HCT116 (cell line): Measurements from ENCODE around the gene ANGEL1. TPM values are rescaled to one million over a fixed set of nuclear protein-coding genes. Genes with fewer than 3 reads are reported as not detected.

ENCODE experiments used
- ATAC-seq: fragments of 200-7000 bp; cut with Tn5 transposase; 2 replicates; pipeline ENCODE4 v1.9.1; 2020; ENCODE audit warnings: mild to moderate bottlenecking, moderate library complexity
- BruUV-seq: library from RNA; stranded (reverse); fragments of 400-500 nt; replicated peaks from 2 replicates; lab custom pipeline; 2021; lab: Mats Ljungman, UMichigan
- CTCF ChIA-PET: fragments of 300-600 bp; sonication (Branson Sonifier 250); formaldehyde crosslinking; loops from one replicate; lab custom pipeline; 2021; ENCODE audit warnings: antibody characterized with exemption; lab: Charles Lee
- POLR2A ChIA-PET: fragments of 300-600, 350-600 bp; sonication (Branson Sonifier 250); formaldehyde crosslinking; loops from one replicate; lab custom pipeline; 2021; ENCODE audit warnings: antibody characterized with exemption; lab: Charles Lee
- RAD21 ChIA-PET, 2 experiments: fragments of 300-600 bp; sonication (Branson Sonifier 250); formaldehyde crosslinking; loops; one replicate each; lab custom pipeline; 2023; ENCODE audit warnings: low total read pairs in 2 of 2; ENCODE audit not compliant: uncharacterized antibody in 2 of 2, unreplicated experiment in 2 of 2, low non-redundant PET in 1 of 2; lab: Charles Lee
- DNase-seq: peaks from one replicate; pipeline ENCODE4 v3.0.0-alpha.2; 2010; ENCODE audit warnings: low read depth, low spot score
- H2AFZ ChIP-seq: fragments of 200-600 bp; shearing (Covaris generic), sonication (generic); 2 replicates; pipeline ENCODE4 v1.6.1; 2017; ENCODE audit warnings: low read depth, mixed run types, mixed read lengths, antibody characterized with exemption, low read length; ENCODE audit not compliant: poor library complexity, severe bottlenecking
- H3K27ac ChIP-seq: 2 replicates; pipeline ENCODE4 v1.5.1; 2012; ENCODE audit warnings: low read depth, low read length
- H3K27me3 ChIP-seq: fragments of 200-600 bp; sonication (generic); 2 replicates; pipeline ENCODE4 v1.6.1; 2016; ENCODE audit warnings: mixed run types, low read length, mixed read lengths; ENCODE audit not compliant: insufficient read depth
- H3K36me3 ChIP-seq, 2 experiments: fragments of 200-500 bp in 1 of 2; fragments of 200-600 bp in 1 of 2; sonication (Bioruptor generic) in 1 of 2; sonication (generic) in 1 of 2; 2 replicates each; pipeline versions ENCODE4 v1.5.1 to v1.6.1; 2014 to 2016; ENCODE audit warnings: low read length in 2 of 2, inconsistent platforms in 1 of 2, mixed read lengths in 1 of 2, mixed run types in 1 of 2; ENCODE audit not compliant: insufficient read depth in 2 of 2, control insufficient read depth in 1 of 2
- H3K4me1 ChIP-seq, 2 experiments: fragments of 200-600 bp in 1 of 2; sonication (generic) in 1 of 2; 2 replicates each; pipeline versions ENCODE4 v1.5.1 to v1.6.1; 2012 to 2017; ENCODE audit warnings: low read length in 2 of 2, inconsistent platforms in 1 of 2, mild to moderate bottlenecking in 1 of 2, mixed read lengths in 1 of 2, mixed run types in 1 of 2, moderate library complexity in 1 of 2; ENCODE audit not compliant: insufficient read depth in 2 of 2, control insufficient read depth in 1 of 2
- H3K4me2 ChIP-seq: fragments of 200-600 bp; sonication (generic); 2 replicates; pipeline ENCODE4 v1.6.1; 2017; ENCODE audit warnings: mixed run types, low read length, mixed read lengths
- H3K4me3 ChIP-seq, 2 experiments: fragments of 200-600 bp in 1 of 2; sonication (generic) in 1 of 2; replicated peaks in 1 of 2; 2 replicates each; pipeline ENCODE4 v1.5.1; 2011 to 2016; ENCODE audit warnings: low read length in 2 of 2, control low read depth in 1 of 2, low read depth in 1 of 2, mild to moderate bottlenecking in 1 of 2, mixed read lengths in 1 of 2, mixed run types in 1 of 2
- H3K79me2 ChIP-seq: fragments of 200-600 bp; sonication (generic); 2 replicates; pipeline ENCODE4 v1.6.1; 2017; ENCODE audit warnings: mild to moderate bottlenecking, mixed run types, low read length, moderate library complexity, mixed read lengths; ENCODE audit not compliant: insufficient read depth
- H3K9ac ChIP-seq: fragments of 200-600 bp; sonication (generic); 2 replicates; pipeline ENCODE4 v1.6.1; 2016; ENCODE audit warnings: low read length, mixed read lengths
- H3K9me2 ChIP-seq: fragments of 200-600 bp; sonication (generic), shearing (Covaris generic); 2 replicates; pipeline ENCODE4 v1.6.1; 2017; ENCODE audit warnings: mixed run types, mild to moderate bottlenecking, moderate library complexity; ENCODE audit not compliant: insufficient read depth
- H3K9me3 ChIP-seq, 2 experiments: fragments of 200-500 bp in 1 of 2; fragments of 200-600 bp in 1 of 2; sonication (Bioruptor generic) in 1 of 2; sonication (generic) in 1 of 2; 2 replicates each; pipeline ENCODE4 v1.6.1; 2014 to 2017; ENCODE audit warnings: low read length in 2 of 2, mixed read lengths in 2 of 2, inconsistent platforms in 1 of 2, low read depth in 1 of 2, mild to moderate bottlenecking in 1 of 2, mixed run types in 1 of 2, moderate library complexity in 1 of 2; ENCODE audit not compliant: control insufficient read depth in 1 of 2, insufficient read depth in 1 of 2
- H4K20me1 ChIP-seq: fragments of 200-600 bp; sonication (generic), shearing (Covaris generic); 2 replicates; pipeline ENCODE4 v1.6.1; 2017; ENCODE audit warnings: mixed run types, mild to moderate bottlenecking, moderate library complexity; ENCODE audit not compliant: insufficient read depth
- CBX3 ChIP-seq: IDR thresholded peaks from 2 replicates; pipeline ENCODE4 v1.6.1; 2012; ENCODE audit warnings: low read depth
- CEBPB ChIP-seq: IDR thresholded peaks from 2 replicates; pipeline ENCODE4 v1.6.1; 2012; ENCODE audit warnings: low read depth
- CTCF ChIP-seq, 3 experiments: fragments of 200-600 bp in 1 of 3; sonication (generic) in 1 of 3; IDR thresholded peaks in 2 of 3; conservative IDR thresholded peaks in 1 of 3; 2 replicates each; pipeline ENCODE4 v1.5.1; 2012 to 2017; ENCODE audit warnings: low read depth in 2 of 3, low read length in 2 of 3, antibody characterized with exemption in 1 of 3, borderline replicate concordance in 1 of 3, control low read depth in 1 of 3, mild to moderate bottlenecking in 1 of 3, mixed read lengths in 1 of 3, mixed run types in 1 of 3, moderate library complexity in 1 of 3; ENCODE audit not compliant: insufficient read depth in 1 of 3
- ELF1 ChIP-seq: IDR thresholded peaks from 2 replicates; pipeline ENCODE4 v1.6.1; 2012; ENCODE audit warnings: low read depth, borderline replicate concordance
- EZH2 ChIP-seq: fragments of 200-600 bp; sonication (generic); IDR thresholded peaks from 2 replicates; pipeline ENCODE4 v1.6.1; 2017; ENCODE audit warnings: antibody characterized with exemption, mixed run types
- EZH2phosphoT487 ChIP-seq: fragments of 200-600 bp; IDR thresholded peaks from 2 replicates; pipeline ENCODE4 v1.6.1; 2018; ENCODE audit warnings: antibody characterized with exemption, borderline replicate concordance
- FOSL1 ChIP-seq: IDR thresholded peaks from 2 replicates; pipeline ENCODE4 v1.6.1; 2012; ENCODE audit warnings: low read depth
- POLR2A ChIP-seq: IDR thresholded peaks from 2 replicates; pipeline ENCODE4 v1.7.0; 2011; ENCODE audit warnings: borderline replicate concordance; ENCODE audit not compliant: insufficient read depth, insufficient read length; ENCODE audit errors: extremely low read depth
- POLR2AphosphoS5 ChIP-seq: IDR thresholded peaks from 2 replicates; pipeline ENCODE4 v1.6.1; 2011; ENCODE audit warnings: mild to moderate bottlenecking, low read depth, low read length, moderate library complexity
- RAD21 ChIP-seq: IDR thresholded peaks from 2 replicates; pipeline ENCODE4 v1.6.1; 2012; ENCODE audit warnings: low read depth, mild to moderate bottlenecking
- REST ChIP-seq: IDR thresholded peaks from 2 replicates; pipeline ENCODE4 v1.6.1; 2012; ENCODE audit warnings: low read depth
- SIN3A ChIP-seq: IDR thresholded peaks from 2 replicates; pipeline ENCODE4 v1.6.1; 2012; ENCODE audit warnings: low read depth
- SP1 ChIP-seq: IDR thresholded peaks from 2 replicates; pipeline ENCODE4 v1.6.1; 2012; ENCODE audit warnings: low read depth
- SRF ChIP-seq: IDR thresholded peaks from 2 replicates; pipeline ENCODE4 v1.6.1; 2012; ENCODE audit warnings: low read depth
- TCF7L2 ChIP-seq: IDR thresholded peaks from 2 replicates; pipeline ENCODE4 v1.7.0; 2011; ENCODE audit warnings: borderline replicate concordance, inconsistent platforms; ENCODE audit not compliant: insufficient read depth, insufficient read length; ENCODE audit errors: extremely low read depth
- ZFX ChIP-seq: fragments of 450-650 bp; IDR thresholded peaks from 2 replicates; pipeline ENCODE4 v1.6.1; 2017
- intact Hi-C: fragments of 100-400 bp; cut with micrococcal nuclease; formaldehyde crosslinking; loops from 2 replicates; pipeline ENCODE4 v1.10.0; 2022
- total RNA-seq: library from RNA; stranded (reverse); gene quantifications from one replicate; pipeline ENCODE4 v1.2.1, GENCODE V29; 2021; ENCODE audit not compliant: unreplicated experiment

ANGEL1 gene
- total RNA-seq, 1 experiment from 2014 or later, result 20.6 TPM

GRCh38 chr14:76767681-76768656 lies 44.7 kb downstream of the ANGEL1 start:
- Histone ChIP-seq H3K4me2 (no peak overlapping the region), H3K79me2 (no peaks in the 10 kb centered on the region), H3K27ac (no peak overlapping the region), H3K36me3 (no peaks in the 10 kb centered on the region), H3K4me3 (no peak overlapping the region), H4K20me1 (no peaks in the 10 kb centered on the region), H2AFZ (no peak overlapping the region), H3K9me3 (no peaks in the 10 kb centered on the region), H3K9me2 (no peaks in the 10 kb centered on the region), H3K9ac (no peak overlapping the region), H3K27me3 (no peaks in the 10 kb centered on the region), H3K4me1 (peaks cover 5 to 8% of the 10 kb centered on the region in 2 experiments)
- ChIA-PET RAD21 (no interaction called here), POLR2A (no interaction called here), CTCF (interaction anchor here (1.2 to 3.3 kb wide), 2 partner anchors 17 kb away, joined by 4 to 12 read pairs; no protein-coding TSS in a partner anchor)
- TF ChIP-seq ZFX (no peak), ELF1 (no peak), RAD21 (no peak), CBX3 (no peak), POLR2AphosphoS5 (no peak), REST (no peak), CTCF (IDR thresholded peaks at IDR 0.05 in 2 of 3, conservative IDR thresholded peaks at IDR 0.05 in 1 of 3; ENCODE audit: borderline replicate concordance in 1 of 3, insufficient read depth in 1 of 3, low read depth in 2 of 3, low read length in 2 of 3) (no peak), SIN3A (no peak), TCF7L2 (no peak), SRF (no peak), SP1 (no peak), POLR2A (no peak), CEBPB (no peak), FOSL1 (no peak), EZH2phosphoT487 (no peak), EZH2 (no peak)
- DNase-seq (no peak), ATAC-seq (no peak)
- intact Hi-C loops, result no loop called here
- BruUV-seq, result no TSS peak
